ENCODE measurements around the gene HES4. TPM values are rescaled to one million over a fixed set of nuclear protein-coding genes. Genes with fewer than 3 reads are reported as not detected.
A peak's percentile ranks its signal among the peaks of the same experiment; 100 is the strongest.

Gene HES4
- total and polyA plus RNA-seq, 3 experiments from 2014 or later = 0.24 to 0.62 TPM; not detected in 1

DNA sequence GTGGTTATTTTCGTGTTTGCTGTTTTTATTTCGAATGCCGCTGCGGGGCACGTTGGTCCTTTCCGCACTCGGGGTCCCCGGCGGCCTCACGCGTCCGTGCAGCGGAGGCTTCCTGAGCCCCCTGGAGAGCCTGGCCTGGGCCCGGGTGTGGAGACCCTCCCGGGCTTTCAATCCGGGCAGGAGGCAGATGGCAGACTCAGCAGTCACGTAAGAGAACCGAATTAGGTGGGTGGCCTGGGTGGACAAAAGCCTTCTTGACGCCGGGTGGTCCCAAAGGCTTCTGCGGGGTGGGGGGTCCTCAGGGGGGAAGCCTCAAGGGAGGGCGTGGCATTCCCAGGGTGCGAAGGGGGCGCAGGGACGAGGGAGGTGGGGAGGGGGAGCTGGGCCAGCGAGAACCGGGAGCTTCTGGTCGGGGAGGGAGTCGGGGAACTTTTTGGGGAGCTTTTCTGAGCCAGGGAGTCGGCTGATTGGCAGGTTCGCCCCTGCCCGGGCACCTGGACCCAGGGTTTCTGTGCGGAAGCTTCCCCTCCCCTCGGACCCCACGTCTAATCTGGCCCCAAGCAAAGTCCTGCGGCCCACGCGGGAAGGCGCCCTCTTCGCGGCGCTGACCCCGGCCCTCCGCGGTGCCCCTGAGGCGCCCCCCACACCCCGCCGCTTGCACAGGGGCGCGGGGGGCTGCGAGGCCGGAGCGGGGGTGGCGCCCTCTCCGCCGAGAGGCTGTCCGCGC, 1.3 kb upstream of the HES4 start:
- H3K27me3 Mint-ChIP-seq = peaks cover 29 to 44% of the 10 kb centered on the region in 2 donors
- H3K36me3 ChIP-seq (ENCODE audit: insufficient read depth, low read length) = no peaks in the 10 kb centered on the region
- ChIA-PET POLR2A (interaction anchor here (1.2 kb wide), 1 partner anchor 13 kb away, joined by 6 read pairs; the partner anchor contains the start of gene ISG15), CTCF (interaction anchor here (1.0 to 2.1 kb wide), 7 partner anchors 9 to 89 kb away, joined by 3 to 21 read pairs (median 6); partner anchors contain the start of gene ISG15)
- peak overlapping the region; percentile 66 to 88 (median 78) for H3K4me3 Mint-ChIP-seq
- peaks cover 0 to 2% (median 0%) of the 10 kb centered on the region in 5 donors for H3K9me3 Mint-ChIP-seq
- peak overlapping the region; percentile 20 for H3K4me3 ChIP-seq (ENCODE audit: low read length)
- peak overlapping the region in 7 of 8 donors; percentile 84 to 94 (median 88) for H3K27ac Mint-ChIP-seq
- peak in 1 of 5 donors; percentile 46 for DNase-seq
- peaks cover 43% of the 10 kb centered on the region for H3K27me3 ChIP-seq (ENCODE audit: insufficient read depth, low read length, poor library complexity, severe bottlenecking)
- peaks cover 10 to 21% (median 12%) of the 10 kb centered on the region in 3 donors for H3K4me1 Mint-ChIP-seq
- H3K36me3 Mint-ChIP-seq = no peaks in the 10 kb centered on the region
- no peaks in the 10 kb centered on the region for H3K9me3 ChIP-seq (ENCODE audit: low read length)
- H3K4me1 ChIP-seq (ENCODE audit: insufficient read depth, low read length) = peaks cover 20% of the 10 kb centered on the region
- peak overlapping the region; percentile 63 for H3K27ac ChIP-seq (ENCODE audit: low read depth, low read length)

DNA sequence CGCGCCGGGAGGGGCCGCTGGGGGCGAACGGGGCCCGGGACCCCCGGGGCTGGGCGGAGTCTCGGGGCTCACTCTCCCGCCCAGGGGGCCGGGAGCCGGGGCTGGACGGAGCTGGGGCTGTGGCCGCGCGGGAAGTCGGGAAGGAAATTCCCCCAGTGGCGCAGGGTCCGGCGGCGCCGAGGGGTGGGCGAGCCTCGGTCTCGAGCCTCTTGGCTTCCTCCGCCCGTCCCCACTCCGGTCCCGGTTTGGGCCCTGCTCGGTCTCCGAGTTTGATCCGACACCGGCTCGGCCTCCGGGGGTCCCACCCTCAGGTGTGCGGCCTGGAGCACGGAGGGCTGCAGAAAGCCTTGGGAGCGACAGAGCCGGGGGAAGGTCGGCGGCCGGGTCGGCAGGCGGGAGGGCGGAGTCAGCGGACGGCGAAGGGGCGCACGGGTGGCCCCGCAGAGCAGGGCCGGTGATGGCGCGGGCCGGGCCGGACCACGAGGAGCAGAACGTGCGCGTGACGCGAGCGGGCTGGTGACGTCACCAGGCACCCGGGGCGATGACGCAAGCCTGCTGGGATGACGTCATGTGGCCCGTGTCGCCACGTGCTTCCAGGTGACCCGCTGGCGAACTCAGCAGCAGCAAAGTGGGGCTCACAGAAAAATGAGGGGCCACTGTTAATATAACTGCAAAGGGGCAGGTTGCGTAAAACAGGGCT, 610 bp upstream of the HES4 start:
- Mint-ChIP-seq H3K36me3 (no peaks in the 10 kb centered on the region), H3K27me3 (peaks cover 31 to 45% of the 10 kb centered on the region in 2 donors), H3K9me3 (peaks cover 0 to 2% (median 0%) of the 10 kb centered on the region in 5 donors), H3K4me1 (peaks cover 15 to 25% (median 15%) of the 10 kb centered on the region in 3 donors), H3K27ac (peak overlapping the region in 7 of 8 donors; percentile 85 to 94 (median 88)), H3K4me3 (peak overlapping the region; percentile 66 to 88 (median 78))
- H3K4me3 ChIP-seq (ENCODE audit: low read length) = peak overlapping the region; percentile 39
- no peaks in the 10 kb centered on the region for H3K36me3 ChIP-seq (ENCODE audit: insufficient read depth, low read length)
- H3K9me3 ChIP-seq (ENCODE audit: low read length) = no peaks in the 10 kb centered on the region
- peak overlapping the region; percentile 63 for H3K27ac ChIP-seq (ENCODE audit: low read depth, low read length)
- H3K4me1 ChIP-seq (ENCODE audit: insufficient read depth, low read length) = peaks cover 25% of the 10 kb centered on the region
- peaks cover 41% of the 10 kb centered on the region for H3K27me3 ChIP-seq (ENCODE audit: insufficient read depth, low read length, poor library complexity, severe bottlenecking)
- POLR2A ChIA-PET = interaction anchor here (1.2 kb wide), 1 partner anchor 14 kb away, joined by 6 read pairs; the partner anchor contains the start of gene ISG15
- peak; percentile 63 to 85 (median 72) for DNase-seq
- CTCF ChIA-PET = interaction anchor here (1.1 to 2.1 kb wide), 3 partner anchors 8 to 89 kb away, joined by 4 to 21 read pairs (median 14); partner anchors contain the start of gene ISG15

DNA sequence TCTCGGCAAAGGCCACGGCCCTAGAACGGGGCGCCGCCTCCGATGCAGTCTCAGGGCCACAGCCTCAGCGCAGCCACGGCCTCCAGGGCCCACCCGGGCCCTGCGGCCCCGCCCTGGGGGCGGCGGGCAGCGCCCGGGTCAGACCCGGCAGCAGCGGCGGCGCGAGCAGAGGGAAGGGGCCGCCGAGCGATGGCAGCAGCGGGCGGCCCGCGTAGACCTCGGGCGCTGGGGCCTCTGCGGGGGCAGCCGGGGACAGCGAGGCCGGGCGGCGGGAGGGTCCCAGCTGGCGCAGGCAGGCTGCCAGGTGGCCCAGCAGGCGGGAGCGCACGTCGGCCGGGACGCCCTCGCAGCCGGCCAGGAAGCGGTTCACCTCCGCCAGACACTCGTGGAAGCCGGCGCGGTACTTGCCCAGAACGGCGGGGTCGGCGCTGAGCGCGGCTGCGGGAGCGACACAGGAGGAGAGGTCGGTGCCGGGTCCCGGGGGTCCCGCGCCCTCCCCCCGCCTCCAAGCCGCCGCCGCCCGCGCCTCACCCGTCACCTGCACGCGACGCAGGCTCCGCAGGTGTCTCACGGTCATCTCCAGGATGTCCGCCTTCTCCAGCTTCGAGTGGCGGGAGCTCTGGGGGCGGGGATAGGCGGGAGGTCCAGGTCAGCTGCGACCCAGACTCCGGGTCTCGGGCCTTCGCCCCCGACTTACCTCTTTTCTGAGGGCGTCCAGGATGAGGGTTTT, 737 bp downstream of the HES4 start:
- Histone ChIP-seq H3K36me3 (ENCODE audit: insufficient read depth, low read length) (no peaks in the 10 kb centered on the region), H3K27ac (ENCODE audit: low read depth, low read length) (no peak overlapping the region), H3K4me1 (ENCODE audit: insufficient read depth, low read length) (peaks cover 17% of the 10 kb centered on the region), H3K4me3 (ENCODE audit: low read length) (no peak overlapping the region), H3K27me3 (ENCODE audit: insufficient read depth, low read length, poor library complexity, severe bottlenecking) (peaks cover 28% of the 10 kb centered on the region), H3K9me3 (ENCODE audit: low read length) (no peaks in the 10 kb centered on the region)
- no peaks in the 10 kb centered on the region for H3K36me3 Mint-ChIP-seq
- H3K4me1 Mint-ChIP-seq = peaks cover 5 to 16% (median 6%) of the 10 kb centered on the region in 3 donors
- peak in 4 of 5 donors; percentile 19 to 58 (median 39) for DNase-seq
- POLR2A ChIA-PET = interaction anchor here (1.3 kb wide), 1 partner anchor 19 kb away, joined by 3 read pairs; no protein-coding TSS in a partner anchor
- peak overlapping the region in 5 of 7 donors; percentile 27 to 64 (median 47) for H3K4me3 Mint-ChIP-seq
- CTCF ChIA-PET = no interaction called here
- peaks cover 0 to 1% (median 0%) of the 10 kb centered on the region in 5 donors for H3K9me3 Mint-ChIP-seq
- peaks cover 29 to 42% of the 10 kb centered on the region in 2 donors for H3K27me3 Mint-ChIP-seq
- H3K27ac Mint-ChIP-seq = peak overlapping the region in 2 of 8 donors; percentile 42 to 93

DNA sequence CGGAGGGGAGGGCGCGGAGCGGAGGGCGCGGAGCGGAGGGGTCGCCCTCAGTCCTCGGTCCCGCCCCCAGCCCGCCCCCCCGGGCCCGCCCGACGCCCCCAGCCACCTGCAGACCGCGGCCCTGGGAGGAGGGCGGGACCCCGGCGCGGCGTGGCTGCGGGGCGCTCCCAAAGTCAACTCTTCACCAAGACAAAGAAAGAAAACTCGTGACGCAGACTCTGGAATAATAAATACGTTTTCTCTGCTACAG, 1.2 kb downstream of the HES4 start:
- H3K27ac ChIP-seq (ENCODE audit: low read depth, low read length) = no peak overlapping the region
- Mint-ChIP-seq H3K27me3 (peaks cover 33 to 41% of the 10 kb centered on the region in 2 donors), H3K27ac (no peak overlapping the region), H3K4me3 (no peak overlapping the region), H3K36me3 (no peaks in the 10 kb centered on the region), H3K4me1 (peaks cover 5 to 16% (median 6%) of the 10 kb centered on the region in 3 donors), H3K9me3 (no peaks in the 10 kb centered on the region)
- no peaks in the 10 kb centered on the region for H3K9me3 ChIP-seq (ENCODE audit: low read length)
- no peaks in the 10 kb centered on the region for H3K36me3 ChIP-seq (ENCODE audit: insufficient read depth, low read length)
- DNase-seq = no peak
- H3K4me1 ChIP-seq (ENCODE audit: insufficient read depth, low read length) = peaks cover 17% of the 10 kb centered on the region
- POLR2A ChIA-PET = interaction anchor here (1.3 kb wide), 1 partner anchor 19 kb away, joined by 3 read pairs; no protein-coding TSS in a partner anchor
- H3K27me3 ChIP-seq (ENCODE audit: insufficient read depth, low read length, poor library complexity, severe bottlenecking) = peaks cover 24% of the 10 kb centered on the region
- H3K4me3 ChIP-seq (ENCODE audit: low read length) = no peak overlapping the region
- CTCF ChIA-PET = no interaction called here

DNA sequence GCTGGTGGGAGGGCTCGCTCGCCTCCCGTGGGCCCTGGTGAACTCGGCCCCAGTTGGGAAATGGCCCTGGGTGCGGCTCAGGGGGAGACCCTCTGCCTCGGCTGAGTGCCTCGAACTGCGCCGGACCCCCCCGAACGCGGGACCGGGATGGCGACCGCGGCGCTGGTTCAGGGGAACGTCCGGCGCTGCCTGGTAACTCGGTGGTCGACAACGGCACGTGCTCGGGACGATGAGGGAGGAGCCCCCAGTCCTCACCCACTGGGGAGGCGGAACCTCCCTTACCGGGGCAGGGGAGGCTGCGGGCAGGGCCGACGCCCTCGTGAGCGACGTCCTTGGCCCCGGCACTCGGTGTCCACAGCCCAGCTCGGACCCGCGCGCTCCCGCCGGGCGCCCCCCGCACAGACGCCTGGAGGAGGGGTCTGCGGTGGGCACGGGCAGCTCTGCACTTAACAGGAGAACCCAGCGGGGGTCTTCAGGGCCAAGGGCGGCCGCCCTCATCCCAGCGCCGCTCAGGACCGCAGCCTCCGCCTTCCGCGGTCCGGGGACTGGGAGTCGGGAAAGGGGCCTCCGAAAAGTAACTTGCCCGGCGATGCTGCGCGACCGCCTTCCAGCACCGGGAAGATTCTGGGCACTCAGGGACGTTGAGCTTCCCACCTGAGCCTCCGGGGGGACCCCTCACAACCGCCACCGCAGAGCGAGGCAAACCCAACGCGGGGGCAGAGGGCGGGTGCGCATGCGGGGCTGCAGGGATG, 1.7 kb downstream of the HES4 start:
- CTCF ChIA-PET = interaction anchor here (1.4 kb wide), 1 partner anchor 294 kb away, joined by 3 read pairs; no protein-coding TSS in a partner anchor
- no peaks in the 10 kb centered on the region for H3K36me3 Mint-ChIP-seq
- peaks cover 17% of the 10 kb centered on the region for H3K4me1 ChIP-seq (ENCODE audit: insufficient read depth, low read length)
- H3K27me3 Mint-ChIP-seq = peaks cover 33 to 38% of the 10 kb centered on the region in 2 donors
- no peak overlapping the region for H3K27ac ChIP-seq (ENCODE audit: low read depth, low read length)
- H3K27me3 ChIP-seq (ENCODE audit: insufficient read depth, low read length, poor library complexity, severe bottlenecking) = peaks cover 21% of the 10 kb centered on the region
- H3K9me3 ChIP-seq (ENCODE audit: low read length) = no peaks in the 10 kb centered on the region
- H3K27ac Mint-ChIP-seq = no peak overlapping the region
- no peak for DNase-seq
- peaks cover 5 to 16% (median 6%) of the 10 kb centered on the region in 3 donors for H3K4me1 Mint-ChIP-seq
- POLR2A ChIA-PET = interaction anchor here (1.3 kb wide), 1 partner anchor 20 kb away, joined by 3 read pairs; no protein-coding TSS in a partner anchor
- H3K36me3 ChIP-seq (ENCODE audit: insufficient read depth, low read length) = no peaks in the 10 kb centered on the region
- H3K4me3 ChIP-seq (ENCODE audit: low read length) = no peak overlapping the region
- H3K4me3 Mint-ChIP-seq = peak overlapping the region in 1 of 7 donors; percentile 84
- no peaks in the 10 kb centered on the region for H3K9me3 Mint-ChIP-seq

DNA sequence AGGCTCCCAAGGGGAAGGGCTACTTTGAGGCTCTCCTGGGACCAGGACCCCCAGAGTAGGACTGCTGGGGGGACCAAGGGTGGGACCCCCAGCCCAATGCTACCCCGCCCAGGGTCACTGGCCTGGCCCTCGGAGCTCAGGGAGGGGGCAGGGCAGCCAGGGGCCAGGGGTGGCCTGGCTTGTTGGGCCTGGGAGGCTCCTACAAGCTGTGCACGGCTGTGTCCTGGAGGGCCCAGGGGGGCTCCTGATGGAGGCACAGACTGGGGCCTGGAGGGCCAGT, 2.2 kb downstream of the HES4 start:
- H3K4me1 ChIP-seq (ENCODE audit: insufficient read depth, low read length) = peaks cover 17% of the 10 kb centered on the region
- H3K36me3 ChIP-seq (ENCODE audit: insufficient read depth, low read length) = no peaks in the 10 kb centered on the region
- peaks cover 16% of the 10 kb centered on the region for H3K27me3 ChIP-seq (ENCODE audit: insufficient read depth, low read length, poor library complexity, severe bottlenecking)
- ChIA-PET POLR2A (no interaction called here), CTCF (interaction anchor here (1.4 to 4.3 kb wide), 2 partner anchors 14 to 294 kb away, joined by 3 to 17 read pairs; no protein-coding TSS in a partner anchor)
- no peaks in the 10 kb centered on the region for H3K9me3 ChIP-seq (ENCODE audit: low read length)
- peak in 1 of 5 donors; percentile 48 for DNase-seq
- no peaks in the 10 kb centered on the region for H3K36me3 Mint-ChIP-seq
- H3K27ac ChIP-seq (ENCODE audit: low read depth, low read length) = no peak overlapping the region
- peaks cover 5 to 16% (median 6%) of the 10 kb centered on the region in 3 donors for H3K4me1 Mint-ChIP-seq
- no peaks in the 10 kb centered on the region for H3K9me3 Mint-ChIP-seq
- H3K4me3 Mint-ChIP-seq = no peak overlapping the region
- H3K27me3 Mint-ChIP-seq = peaks cover 32 to 37% of the 10 kb centered on the region in 2 donors
- H3K4me3 ChIP-seq (ENCODE audit: low read length) = no peak overlapping the region
- no peak overlapping the region for H3K27ac Mint-ChIP-seq

Data from CD8-positive, alpha-beta memory T cell (primary cell).